ENCODE results near the gene DDT.

DNA sequence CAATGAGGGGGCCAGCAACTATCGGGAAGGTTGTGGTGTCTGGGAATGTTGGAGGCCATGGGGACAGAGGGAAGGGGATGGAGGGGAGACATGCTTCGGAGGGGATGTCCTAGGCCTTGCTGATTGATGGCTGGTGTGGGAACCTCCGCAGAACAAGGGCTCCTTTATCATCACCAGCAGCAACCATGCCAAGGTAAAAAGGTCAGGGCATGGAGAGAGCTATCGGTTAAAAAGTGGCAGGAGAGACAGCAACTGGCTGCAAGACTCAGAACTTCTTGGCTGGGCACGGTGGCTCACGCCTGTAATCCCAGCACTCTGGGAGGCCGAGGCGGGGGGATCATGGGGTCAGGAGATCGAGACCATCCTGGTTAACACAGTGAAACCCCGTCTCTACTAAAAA lies 28.0 kb upstream of the DDT start:
- TF ChIP-seq, protein P1, sequence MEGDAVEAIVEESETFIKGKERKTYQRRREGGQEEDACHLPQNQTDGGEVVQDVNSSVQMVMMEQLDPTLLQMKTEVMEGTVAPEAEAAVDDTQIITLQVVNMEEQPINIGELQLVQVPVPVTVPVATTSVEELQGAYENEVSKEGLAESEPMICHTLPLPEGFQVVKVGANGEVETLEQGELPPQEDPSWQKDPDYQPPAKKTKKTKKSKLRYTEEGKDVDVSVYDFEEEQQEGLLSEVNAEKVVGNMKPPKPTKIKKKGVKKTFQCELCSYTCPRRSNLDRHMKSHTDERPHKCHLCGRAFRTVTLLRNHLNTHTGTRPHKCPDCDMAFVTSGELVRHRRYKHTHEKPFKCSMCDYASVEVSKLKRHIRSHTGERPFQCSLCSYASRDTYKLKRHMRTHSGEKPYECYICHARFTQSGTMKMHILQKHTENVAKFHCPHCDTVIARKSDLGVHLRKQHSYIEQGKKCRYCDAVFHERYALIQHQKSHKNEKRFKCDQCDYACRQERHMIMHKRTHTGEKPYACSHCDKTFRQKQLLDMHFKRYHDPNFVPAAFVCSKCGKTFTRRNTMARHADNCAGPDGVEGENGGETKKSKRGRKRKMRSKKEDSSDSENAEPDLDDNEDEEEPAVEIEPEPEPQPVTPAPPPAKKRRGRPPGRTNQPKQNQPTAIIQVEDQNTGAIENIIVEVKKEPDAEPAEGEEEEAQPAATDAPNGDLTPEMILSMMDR (conservative IDR thresholded peaks at IDR 0.05): no peak
- TF ChIP-seq EZH2 (IDR thresholded peaks at IDR 0.05; ENCODE audit: low read depth): no peak

All from PC-9 (cell line).